GM19328 (cell line): Measurements from ENCODE around the gene OCRL.

Experiments
- ATAC-seq: cut with Tn5 transposase; IDR thresholded peaks from one replicate; pipeline ENCODE4 v1.9.1; 2021; ENCODE audit warnings: mild to moderate bottlenecking, moderate library complexity; ENCODE audit not compliant: unreplicated experiment

OCRL gene

DNA sequence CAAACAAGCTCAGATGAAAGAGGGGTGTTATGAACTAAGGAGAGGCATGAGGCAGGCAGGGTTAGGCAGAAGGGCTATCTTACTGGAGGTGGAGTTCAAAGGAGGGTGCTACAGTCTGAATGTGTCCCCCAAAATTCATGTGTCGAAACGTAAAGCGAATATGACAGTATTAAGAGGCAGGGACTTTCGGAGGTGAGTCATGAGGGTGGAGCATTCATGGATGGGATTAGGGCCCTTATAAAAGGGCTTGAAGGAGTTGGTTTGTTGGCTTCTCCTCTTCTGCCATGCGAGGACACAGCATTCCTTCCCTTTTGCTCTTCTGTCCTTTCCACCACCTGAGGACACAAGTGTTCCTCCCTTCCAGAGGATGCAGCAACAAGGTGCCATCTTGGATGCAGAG, 91.8 kb downstream of the OCRL start:
- no peak for ATAC-seq

DNA sequence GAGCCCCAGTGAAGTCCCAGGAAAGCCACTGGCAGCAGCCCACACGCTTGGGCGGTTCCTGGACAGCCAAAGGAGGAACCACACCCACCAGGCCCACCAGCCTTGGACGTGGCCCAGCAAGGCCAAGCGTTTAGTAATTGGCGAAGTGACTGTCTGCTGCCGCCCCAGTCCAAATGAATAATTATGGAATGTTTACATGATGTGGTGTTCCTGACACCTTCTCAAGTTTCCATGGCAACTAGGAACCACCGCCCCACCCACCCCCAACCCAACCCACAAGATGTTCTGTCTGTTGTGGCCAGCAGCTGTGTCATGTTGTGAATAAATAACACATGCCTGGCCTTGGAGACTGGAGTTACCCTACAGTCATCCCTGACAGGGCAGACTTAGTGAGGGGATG, 92.4 kb downstream of the OCRL start:
- no peak for ATAC-seq

DNA sequence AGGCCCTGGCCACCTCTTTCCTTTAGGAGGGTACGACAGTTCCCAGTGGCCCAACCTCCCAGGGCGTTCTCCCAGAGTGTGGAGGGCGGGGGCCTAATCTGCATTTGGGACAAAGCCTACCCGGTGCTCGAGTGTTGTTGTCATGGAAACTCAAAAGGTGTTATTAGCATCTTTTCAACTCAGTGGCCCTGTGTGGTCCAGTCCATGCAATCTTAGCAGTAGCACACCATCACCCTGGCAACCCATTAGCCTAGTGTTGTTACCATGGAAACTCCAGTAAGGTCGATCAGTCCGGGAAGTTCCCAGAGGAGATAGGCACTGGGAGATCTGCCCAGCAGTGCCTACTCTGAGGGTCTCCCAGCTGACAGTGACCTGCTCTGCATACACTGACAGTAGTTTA, 94.5 kb downstream of the OCRL start:
- no peak for ATAC-seq

DNA sequence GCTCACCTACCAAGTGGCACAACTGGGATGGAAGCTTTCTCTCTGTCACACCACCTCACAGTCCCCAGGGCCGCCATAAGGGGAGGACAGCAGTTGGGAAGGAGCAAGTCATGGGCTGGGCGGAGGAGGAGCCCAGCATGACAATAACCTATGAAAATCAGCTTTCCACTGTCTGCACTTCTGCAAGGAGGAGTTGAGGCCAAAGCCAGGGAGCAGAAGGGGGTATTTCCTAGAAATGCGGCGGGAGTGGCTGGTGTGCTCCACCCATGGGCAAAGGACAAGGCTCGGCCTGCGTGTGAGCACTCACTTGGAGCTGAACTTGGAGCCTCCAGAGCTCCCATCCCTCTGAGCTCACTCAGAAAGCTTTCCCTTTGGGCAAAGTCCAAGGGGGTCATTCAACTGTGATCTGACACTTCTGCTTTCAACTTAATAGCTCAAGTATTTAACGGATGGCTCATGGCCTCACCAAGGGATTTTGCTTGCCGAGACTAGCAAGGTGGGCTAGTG, 96.2 kb downstream of the OCRL start:
- no peak for ATAC-seq

DNA sequence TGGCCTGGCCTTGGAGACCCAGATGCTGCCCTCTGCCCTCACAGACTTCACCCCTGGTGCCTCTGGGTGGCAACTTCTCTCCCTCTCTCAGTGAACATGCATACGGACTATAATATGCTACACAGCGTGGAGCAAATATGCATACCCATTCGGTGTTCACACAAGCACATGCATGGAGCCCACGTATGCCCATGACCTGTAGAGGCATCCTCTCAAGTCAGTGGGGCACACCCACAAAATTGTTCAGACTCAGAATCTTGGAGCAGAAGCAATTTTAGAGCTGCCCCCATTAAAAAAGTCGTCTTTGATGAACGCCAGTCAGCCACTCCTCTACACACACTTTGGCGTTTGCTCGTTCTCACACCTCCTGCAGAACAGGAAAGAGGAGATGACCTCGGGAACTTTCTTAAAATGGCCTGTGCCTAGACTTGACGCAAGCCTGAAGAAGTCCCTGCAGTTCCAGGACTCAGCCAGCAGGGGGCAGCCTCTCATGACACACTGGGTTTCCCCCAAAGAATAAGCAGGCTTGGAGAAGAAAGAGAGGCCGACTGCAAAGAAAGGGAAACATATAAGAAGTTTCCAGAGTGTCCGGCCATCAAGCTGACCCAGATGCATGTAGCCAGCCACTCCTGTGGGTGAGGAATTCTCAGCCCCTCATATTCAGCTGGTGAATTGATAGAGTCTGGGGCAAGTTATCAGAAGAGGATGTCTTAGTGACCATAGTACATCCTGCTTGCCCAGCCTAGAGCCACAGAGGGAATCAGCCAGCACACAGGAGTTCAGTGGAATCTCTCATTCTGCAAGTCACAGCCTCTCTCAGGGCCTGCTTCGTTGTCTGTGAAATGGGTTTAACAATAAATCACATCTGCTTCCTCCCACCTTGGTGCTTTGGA, 97.4 kb downstream of the OCRL start:
- ATAC-seq: peak; percentile 64

DNA sequence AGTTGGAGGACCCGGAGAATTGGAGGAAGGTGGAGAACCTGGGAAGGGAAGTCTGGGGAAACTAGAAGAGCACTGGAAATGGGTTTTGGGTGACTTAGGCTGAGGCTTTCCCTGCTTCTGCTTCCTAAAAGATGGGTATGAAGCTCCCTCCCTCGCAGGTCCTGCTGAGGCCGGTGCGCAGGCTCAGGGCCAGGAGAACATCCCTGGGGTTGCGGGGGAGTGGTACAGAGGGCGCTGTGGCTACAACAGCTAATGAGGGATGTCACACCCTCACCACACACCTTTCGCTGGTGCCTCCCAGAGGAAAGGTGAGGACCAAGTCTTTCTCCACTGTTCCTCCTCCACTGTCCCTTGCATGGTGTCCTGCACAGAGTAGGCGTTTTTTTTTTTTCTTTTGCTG, 98.9 kb downstream of the OCRL start:
- no peak for ATAC-seq

DNA sequence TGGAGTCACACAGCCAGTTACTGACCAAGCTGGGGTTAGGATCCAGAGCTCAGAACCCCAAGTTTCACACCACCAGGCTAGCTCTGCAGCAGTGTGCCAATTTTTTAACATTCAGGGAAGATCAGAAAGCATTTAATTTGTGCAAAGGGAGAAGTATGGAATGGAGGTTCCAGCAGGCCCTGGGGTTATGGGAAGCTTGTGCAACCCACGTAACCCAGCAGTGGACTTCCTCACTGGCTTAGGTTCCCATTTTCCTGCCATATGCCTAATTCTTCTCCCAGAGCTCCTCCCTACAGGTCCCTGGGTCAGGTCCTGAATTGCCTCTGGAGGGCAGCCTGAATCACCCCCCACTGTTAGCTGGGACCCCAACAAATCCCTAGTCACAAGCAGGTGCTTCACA, 100.7 kb downstream of the OCRL start:
- no peak for ATAC-seq

DNA sequence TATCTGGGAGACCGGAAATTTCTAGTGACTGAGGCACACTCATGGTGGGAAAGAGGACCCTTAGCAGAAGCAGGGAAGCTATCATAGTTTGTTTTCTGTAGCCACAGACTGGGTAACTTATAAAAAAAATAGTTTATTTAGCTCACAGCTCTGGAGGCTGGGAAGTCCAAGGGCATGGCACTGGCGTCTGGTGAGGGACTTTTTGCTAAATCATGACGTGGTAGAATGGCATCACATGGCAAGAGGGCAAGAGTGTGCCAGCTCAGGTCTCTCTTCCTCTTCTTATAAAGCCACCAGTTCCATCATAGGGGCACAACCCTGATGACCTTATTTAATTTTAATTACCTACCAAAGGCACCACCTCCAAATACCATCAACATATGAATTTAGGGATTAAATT, 101.4 kb downstream of the OCRL start:
- ATAC-seq: no peak

DNA sequence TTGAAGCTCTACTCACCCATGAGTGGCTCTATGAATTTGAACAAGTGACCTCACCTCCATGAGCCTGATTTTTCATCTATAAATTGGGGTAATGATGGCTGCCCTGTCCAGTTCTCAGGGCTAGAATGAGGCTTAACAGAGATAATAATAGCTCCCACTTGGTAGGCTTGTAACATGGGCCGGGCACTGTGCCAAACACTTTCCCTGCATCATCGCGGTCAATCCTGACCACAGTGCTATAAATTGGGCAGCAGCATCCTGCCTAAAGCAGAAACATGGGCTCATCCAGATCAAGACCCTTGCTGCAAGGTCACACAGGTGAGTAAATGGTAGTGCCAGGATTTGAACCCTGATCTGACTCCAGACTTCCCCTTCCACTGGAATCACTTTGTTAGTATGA, 101.9 kb downstream of the OCRL start:
- ATAC-seq: no peak
